OCI-LY3 (cell line): Measurements from ENCODE around the gene C1orf21.

Source experiments
- H2AFZ ChIP-seq: fragments of 200-600, 300-600 bp; shearing (Covaris generic); 2 replicates; pipeline ENCODE4 v1.6.0; 2014; ENCODE audit warnings: antibody characterized with exemption, low read depth, low read length
- H3K27ac ChIP-seq: fragments of 200-600, 300-600 bp; sonication (generic); 2 replicates; pipeline ENCODE4 v1.5.1; 2014; ENCODE audit warnings: mild to moderate bottlenecking, low read length, moderate library complexity, mixed read lengths
- H3K27me3 ChIP-seq: fragments of 200-600, 300-600 bp; sonication (generic); 2 replicates; pipeline ENCODE4 v1.6.1; 2014; ENCODE audit warnings: low read depth, low read length, mixed read lengths
- H3K36me3 ChIP-seq: fragments of 200-600, 300-600 bp; sonication (generic); replicated peaks from 2 replicates; pipeline ENCODE3; 2014; ENCODE audit warnings: low read depth, low read length, mixed read lengths
- H3K4me1 ChIP-seq: fragments of 300-600, 200-600 bp; sonication (generic); 2 replicates; pipeline ENCODE4 v1.6.1; 2014; ENCODE audit warnings: low read length, mixed read lengths
- H3K4me2 ChIP-seq: fragments of 200-600, 300-600 bp; sonication (generic); 2 replicates; pipeline ENCODE4 v1.6.1; 2014; ENCODE audit warnings: low read length, mixed read lengths
- H3K4me3 ChIP-seq: fragments of 300-600, 200-600 bp; sonication (generic); 2 replicates; pipeline ENCODE4 v1.5.1; 2014; ENCODE audit warnings: antibody characterized with exemption, mild to moderate bottlenecking, low read length, moderate library complexity
- H3K79me2 ChIP-seq: fragments of 300-600, 200-600 bp; shearing (Covaris generic); 2 replicates; pipeline ENCODE4 v1.6.1; 2014; ENCODE audit warnings: mild to moderate bottlenecking, low read length, mixed read lengths
- H3K9ac ChIP-seq: fragments of 300-600, 200-600 bp; shearing (Covaris generic); 2 replicates; pipeline ENCODE4 v1.6.0; 2014; ENCODE audit warnings: mild to moderate bottlenecking, low read length, moderate library complexity
- H3K9me3 ChIP-seq: fragments of 200-600, 300-600 bp; shearing (Covaris generic); 2 replicates; pipeline ENCODE4 v1.6.1; 2014; ENCODE audit warnings: low read length, mixed read lengths; ENCODE audit not compliant: insufficient read depth
- H4K20me1 ChIP-seq: fragments of 200-600, 300-600 bp; sonication (generic); 2 replicates; pipeline ENCODE4 v1.6.1; 2016; ENCODE audit warnings: low read length, mixed read lengths; ENCODE audit not compliant: insufficient read depth
- CTCF ChIP-seq: fragments of 200-600, 300-600 bp; sonication (generic); IDR thresholded peaks from 2 replicates; pipeline ENCODE4 v1.5.1; 2014; ENCODE audit warnings: antibody characterized with exemption, low read length, low read depth
- EZH2phosphoT487 ChIP-seq: fragments of 200-600 bp; shearing (Covaris generic); IDR thresholded peaks from 2 replicates; pipeline ENCODE4 v1.6.1; 2018; ENCODE audit warnings: antibody characterized with exemption, mixed run types, low read depth

Gene C1orf21

GRCh38 chr1:184660462-184661191 is 273.8 kb downstream of the C1orf21 start:
- no peaks in the 10 kb centered on the region for H4K20me1 ChIP-seq
- H3K27ac ChIP-seq = no peak overlapping the region
- TF ChIP-seq CTCF = no peak
- no peaks in the 10 kb centered on the region for H3K27me3 ChIP-seq
- no peaks in the 10 kb centered on the region for H3K4me1 ChIP-seq
- H3K9ac ChIP-seq = no peak overlapping the region
- no peak overlapping the region for H2AFZ ChIP-seq
- H3K36me3 ChIP-seq = no peaks in the 10 kb centered on the region
- H3K9me3 ChIP-seq = no peaks in the 10 kb centered on the region
- no peak overlapping the region for H3K4me2 ChIP-seq
- H3K79me2 ChIP-seq = no peaks in the 10 kb centered on the region
- no peak overlapping the region for H3K4me3 ChIP-seq

- H3K9ac ChIP-seq = no peak overlapping the region
- H3K9me3 ChIP-seq = no peaks in the 10 kb centered on the region
- H3K79me2 ChIP-seq = no peaks in the 10 kb centered on the region
- no peak overlapping the region for H3K27ac ChIP-seq
- no peaks in the 10 kb centered on the region for H3K27me3 ChIP-seq
- H3K36me3 ChIP-seq = no peaks in the 10 kb centered on the region
- H4K20me1 ChIP-seq = no peaks in the 10 kb centered on the region
- no peak overlapping the region for H2AFZ ChIP-seq
- no peaks in the 10 kb centered on the region for H3K4me1 ChIP-seq
- no peak overlapping the region for H3K4me3 ChIP-seq
- no peak overlapping the region for H3K4me2 ChIP-seq
- TF ChIP-seq CTCF (no peak), EZH2phosphoT487 (no peak)
These were observed 275.0 kb downstream of the C1orf21 start for GRCh38 chr1:184661801-184662200.

- Histone ChIP-seq H4K20me1 (no peaks in the 10 kb centered on the region), H2AFZ (no peak overlapping the region), H3K36me3 (no peaks in the 10 kb centered on the region), H3K9me3 (no peaks in the 10 kb centered on the region), H3K27me3 (no peaks in the 10 kb centered on the region), H3K27ac (no peak overlapping the region), H3K4me2 (no peak overlapping the region), H3K9ac (no peak overlapping the region), H3K4me1 (no peaks in the 10 kb centered on the region), H3K79me2 (no peaks in the 10 kb centered on the region), H3K4me3 (no peak overlapping the region)
- TF ChIP-seq CTCF (peak; percentile 28), EZH2phosphoT487 (no peak)
These were observed 277.3 kb downstream of the C1orf21 start for GRCh38 chr1:184664042-184664660.

GRCh38 chr1:184664661-184665060 is 277.8 kb downstream of the C1orf21 start:
- H3K27me3 ChIP-seq = no peaks in the 10 kb centered on the region
- H3K4me1 ChIP-seq = no peaks in the 10 kb centered on the region
- no peaks in the 10 kb centered on the region for H4K20me1 ChIP-seq
- H3K27ac ChIP-seq = no peak overlapping the region
- H3K4me3 ChIP-seq = no peak overlapping the region
- no peaks in the 10 kb centered on the region for H3K36me3 ChIP-seq
- no peak for TF ChIP-seq EZH2phosphoT487
- no peak for TF ChIP-seq CTCF
- H3K79me2 ChIP-seq = no peaks in the 10 kb centered on the region
- no peaks in the 10 kb centered on the region for H3K9me3 ChIP-seq
- H3K9ac ChIP-seq = no peak overlapping the region
- H3K4me2 ChIP-seq = no peak overlapping the region
- H2AFZ ChIP-seq = no peak overlapping the region
